Measurements from ENCODE around the gene FAM136A.
"Not testable (repeated sequence)": the region's sequence is repeated elsewhere in the genome, so short reads cannot be mapped to it uniquely, and the experiment has no call there.

DNA sequence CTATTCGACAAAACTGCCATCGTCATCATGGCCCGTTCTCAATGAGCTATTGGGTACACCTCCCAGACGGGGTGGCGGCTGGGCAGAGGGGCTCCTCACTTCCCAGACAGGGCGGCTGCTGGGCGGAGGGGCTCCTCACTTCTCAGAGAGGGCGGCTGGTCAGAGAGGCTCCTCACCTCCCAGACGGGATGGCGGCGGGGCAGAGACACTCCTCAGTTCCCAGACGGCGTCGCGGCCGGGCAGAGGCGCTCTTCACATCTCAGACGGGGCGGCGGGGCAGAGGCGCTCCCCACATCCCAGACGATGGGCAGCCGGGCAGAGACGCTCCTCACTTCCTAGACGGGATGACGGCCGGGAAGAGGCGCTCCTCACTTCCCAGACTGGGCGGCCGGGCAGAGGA lies 34.9 kb downstream of the FAM136A start:
- TF ChIP-seq, protein P1, sequence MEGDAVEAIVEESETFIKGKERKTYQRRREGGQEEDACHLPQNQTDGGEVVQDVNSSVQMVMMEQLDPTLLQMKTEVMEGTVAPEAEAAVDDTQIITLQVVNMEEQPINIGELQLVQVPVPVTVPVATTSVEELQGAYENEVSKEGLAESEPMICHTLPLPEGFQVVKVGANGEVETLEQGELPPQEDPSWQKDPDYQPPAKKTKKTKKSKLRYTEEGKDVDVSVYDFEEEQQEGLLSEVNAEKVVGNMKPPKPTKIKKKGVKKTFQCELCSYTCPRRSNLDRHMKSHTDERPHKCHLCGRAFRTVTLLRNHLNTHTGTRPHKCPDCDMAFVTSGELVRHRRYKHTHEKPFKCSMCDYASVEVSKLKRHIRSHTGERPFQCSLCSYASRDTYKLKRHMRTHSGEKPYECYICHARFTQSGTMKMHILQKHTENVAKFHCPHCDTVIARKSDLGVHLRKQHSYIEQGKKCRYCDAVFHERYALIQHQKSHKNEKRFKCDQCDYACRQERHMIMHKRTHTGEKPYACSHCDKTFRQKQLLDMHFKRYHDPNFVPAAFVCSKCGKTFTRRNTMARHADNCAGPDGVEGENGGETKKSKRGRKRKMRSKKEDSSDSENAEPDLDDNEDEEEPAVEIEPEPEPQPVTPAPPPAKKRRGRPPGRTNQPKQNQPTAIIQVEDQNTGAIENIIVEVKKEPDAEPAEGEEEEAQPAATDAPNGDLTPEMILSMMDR (IDR thresholded peaks at IDR 0.05; ENCODE audit: insufficient read depth, low read depth, low read length): not testable (repeated sequence)
- TF ChIP-seq EZH2 (IDR thresholded peaks at IDR 0.05; ENCODE audit: insufficient read depth, low read length): not testable (repeated sequence)

Data from astrocyte (in vitro differentiated cells and primary cell).